Fibroblast of lung (primary cell): Measurements from ENCODE around the gene SLC5A1.

Experiments used
- EZH2 ChIP-seq: IDR thresholded peaks from 2 replicates; pipeline ENCODE4 v1.5.1; 2012; ENCODE audit warnings: low read length, control low read depth, mild to moderate bottlenecking; ENCODE audit errors: missing control alignments
- TF ChIP-seq, protein P1 (sequence below), 2 donors: IDR thresholded peaks in 1 of 2; conservative IDR thresholded peaks in 1 of 2; 1 replicate in 1 of 2; 2 replicates in 1 of 2; pipeline ENCODE4 v1.5.1; 2011 to 2012; ENCODE audit warnings: low read length in 2 of 2, control low read depth in 1 of 2, inconsistent platforms in 1 of 2, low read depth in 1 of 2, mild to moderate bottlenecking in 1 of 2

DNA sequence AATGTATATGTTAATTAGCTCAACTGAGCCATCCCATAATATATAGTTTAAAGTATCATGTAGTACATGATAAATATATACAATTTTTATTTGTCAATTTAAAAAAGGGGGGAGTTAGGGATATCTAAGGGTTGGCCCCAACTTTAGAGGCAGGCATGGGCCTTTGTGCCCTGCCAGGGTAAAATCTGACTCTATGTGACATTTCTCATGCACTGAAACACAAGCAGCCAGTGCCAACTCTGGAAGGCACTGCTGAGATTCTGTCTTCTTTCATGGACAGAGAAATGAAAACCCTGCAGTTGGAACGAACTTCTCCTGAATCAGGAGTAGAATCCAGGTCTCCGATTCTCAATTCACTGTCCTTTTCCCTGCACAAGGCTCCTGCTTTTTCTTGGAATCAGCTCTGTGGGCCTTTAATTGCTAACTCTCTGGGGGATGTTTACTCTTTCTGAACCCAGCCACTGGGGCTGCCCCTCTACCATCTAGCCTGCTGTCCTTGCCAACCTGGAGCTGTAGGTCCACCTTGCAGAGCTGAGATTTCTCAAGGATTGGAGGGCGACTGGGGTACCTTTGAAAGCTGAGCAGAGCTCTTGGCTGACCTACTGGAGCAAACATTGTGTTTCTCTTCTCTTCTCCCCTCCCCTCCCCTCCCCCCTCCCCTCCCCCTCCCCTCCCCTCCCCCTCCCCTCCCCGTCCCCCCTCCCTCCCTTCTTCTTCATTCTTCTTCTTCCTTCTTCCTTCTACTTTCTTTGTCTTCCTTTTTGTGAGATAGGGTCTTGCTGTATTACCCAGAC lies 26.7 kb downstream of the SLC5A1 start:
- TF ChIP-seq, protein P1, sequence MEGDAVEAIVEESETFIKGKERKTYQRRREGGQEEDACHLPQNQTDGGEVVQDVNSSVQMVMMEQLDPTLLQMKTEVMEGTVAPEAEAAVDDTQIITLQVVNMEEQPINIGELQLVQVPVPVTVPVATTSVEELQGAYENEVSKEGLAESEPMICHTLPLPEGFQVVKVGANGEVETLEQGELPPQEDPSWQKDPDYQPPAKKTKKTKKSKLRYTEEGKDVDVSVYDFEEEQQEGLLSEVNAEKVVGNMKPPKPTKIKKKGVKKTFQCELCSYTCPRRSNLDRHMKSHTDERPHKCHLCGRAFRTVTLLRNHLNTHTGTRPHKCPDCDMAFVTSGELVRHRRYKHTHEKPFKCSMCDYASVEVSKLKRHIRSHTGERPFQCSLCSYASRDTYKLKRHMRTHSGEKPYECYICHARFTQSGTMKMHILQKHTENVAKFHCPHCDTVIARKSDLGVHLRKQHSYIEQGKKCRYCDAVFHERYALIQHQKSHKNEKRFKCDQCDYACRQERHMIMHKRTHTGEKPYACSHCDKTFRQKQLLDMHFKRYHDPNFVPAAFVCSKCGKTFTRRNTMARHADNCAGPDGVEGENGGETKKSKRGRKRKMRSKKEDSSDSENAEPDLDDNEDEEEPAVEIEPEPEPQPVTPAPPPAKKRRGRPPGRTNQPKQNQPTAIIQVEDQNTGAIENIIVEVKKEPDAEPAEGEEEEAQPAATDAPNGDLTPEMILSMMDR (conservative IDR thresholded peaks at IDR 0.05 in 1 of 2, IDR thresholded peaks at IDR 0.05 in 1 of 2; ENCODE audit: low read depth in 1 of 2, low read length in 2 of 2): no peak
- no peak for TF ChIP-seq EZH2
